ENCODE results near the gene SPON2. TPM values are rescaled to one million over a fixed set of nuclear protein-coding genes. Genes with fewer than 3 reads are reported as not detected.
A peak's percentile ranks its signal among the peaks of the same experiment; 100 is the strongest.

The SPON2 gene
- total RNA-seq, 1 experiment from 2014 or later = 3.1 TPM

GRCh38 chr4:1168191-1169101 is 3.9 kb downstream of the SPON2 start:
- TF ChIP-seq, protein P1, sequence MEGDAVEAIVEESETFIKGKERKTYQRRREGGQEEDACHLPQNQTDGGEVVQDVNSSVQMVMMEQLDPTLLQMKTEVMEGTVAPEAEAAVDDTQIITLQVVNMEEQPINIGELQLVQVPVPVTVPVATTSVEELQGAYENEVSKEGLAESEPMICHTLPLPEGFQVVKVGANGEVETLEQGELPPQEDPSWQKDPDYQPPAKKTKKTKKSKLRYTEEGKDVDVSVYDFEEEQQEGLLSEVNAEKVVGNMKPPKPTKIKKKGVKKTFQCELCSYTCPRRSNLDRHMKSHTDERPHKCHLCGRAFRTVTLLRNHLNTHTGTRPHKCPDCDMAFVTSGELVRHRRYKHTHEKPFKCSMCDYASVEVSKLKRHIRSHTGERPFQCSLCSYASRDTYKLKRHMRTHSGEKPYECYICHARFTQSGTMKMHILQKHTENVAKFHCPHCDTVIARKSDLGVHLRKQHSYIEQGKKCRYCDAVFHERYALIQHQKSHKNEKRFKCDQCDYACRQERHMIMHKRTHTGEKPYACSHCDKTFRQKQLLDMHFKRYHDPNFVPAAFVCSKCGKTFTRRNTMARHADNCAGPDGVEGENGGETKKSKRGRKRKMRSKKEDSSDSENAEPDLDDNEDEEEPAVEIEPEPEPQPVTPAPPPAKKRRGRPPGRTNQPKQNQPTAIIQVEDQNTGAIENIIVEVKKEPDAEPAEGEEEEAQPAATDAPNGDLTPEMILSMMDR (IDR thresholded peaks at IDR 0.05; ENCODE audit: insufficient read depth in 1 of 2, low read depth in 1 of 2, low read length in 1 of 2, severe bottlenecking in 1 of 2, unreplicated experiment in 1 of 2) = no peak
- no peaks in the 10 kb centered on the region for H3K9me3 Mint-ChIP-seq (ENCODE audit: unreplicated experiment)
- H3K4me3 ChIP-seq (ENCODE audit: low read depth, low read length) = peak overlapping the region; percentile 52; the same call in 1 of the 2 replicates

GRCh38 chr4:1167244-1167949 is 5.0 kb downstream of the SPON2 start:
- no peak overlapping the region for H3K27ac Mint-ChIP-seq (ENCODE audit: unreplicated experiment)
- Histone ChIP-seq H3K9me3 (no peaks in the 10 kb centered on the region), H3K4me1 (0 out of 2 replicates have a peak, but pooled peaks cover 2% of the 10 kb centered on the region), H3K4me3 (ENCODE audit: low read depth, low read length) (peak overlapping the region; percentile 52), H3K36me3 (ENCODE audit: control insufficient read depth, insufficient read depth, low read length) (no peaks in the 10 kb centered on the region), H3K27me3 (replicated peaks; ENCODE audit: control insufficient read depth, insufficient read depth, low read length) (no peaks in the 10 kb centered on the region)
- H3K4me3 Mint-ChIP-seq (ENCODE audit: unreplicated experiment) = peak overlapping the region; percentile 72
- CTCF ChIA-PET = no interaction called here
- peaks cover 4% of the 10 kb centered on the region for H3K36me3 Mint-ChIP-seq (ENCODE audit: insufficient read depth, unreplicated experiment)
- peak; percentile 85 to 86 for DNase-seq
- POLR2A ChIA-PET = no interaction called here
- H3K9me3 Mint-ChIP-seq (ENCODE audit: unreplicated experiment) = no peaks in the 10 kb centered on the region
- BruUV-seq (replicated peaks) = TSS peak; percentile 87
- peaks cover 2% of the 10 kb centered on the region for H3K27me3 Mint-ChIP-seq (ENCODE audit: insufficient read depth, unreplicated experiment)
- TF ChIP-seq, protein P1 (IDR thresholded peaks at IDR 0.05; ENCODE audit: insufficient read depth in 1 of 2, low read depth in 1 of 2, low read length in 1 of 2, severe bottlenecking in 1 of 2, unreplicated experiment in 1 of 2) = peak; percentile 90 to 95
- peaks cover 7% of the 10 kb centered on the region for H3K4me1 Mint-ChIP-seq (ENCODE audit: low read depth, unreplicated experiment)
- intact Hi-C loops (cut with micrococcal nuclease; ENCODE audit: unreplicated experiment) = loop anchor here (5.0 kb wide), 1 partner anchor 40 kb away; no protein-coding TSS in a partner anchor

More at GRCh38 chr4:1168191-1169101, 3.9 kb downstream of the SPON2 start:
- Histone ChIP-seq H3K27me3 (replicated peaks; ENCODE audit: control insufficient read depth, insufficient read depth, low read length) (no peaks in the 10 kb centered on the region), H3K4me1 (peaks cover 9% of the 10 kb centered on the region), H3K9me3 (no peaks in the 10 kb centered on the region), H3K36me3 (ENCODE audit: control insufficient read depth, insufficient read depth, low read length) (no peaks in the 10 kb centered on the region)
- ChIA-PET CTCF (interaction anchor here (0.6 kb wide), 2 partner anchors 16 to 25 kb away, joined by 4 to 6 read pairs; no protein-coding TSS in a partner anchor), POLR2A (no interaction called here)
- H3K36me3 Mint-ChIP-seq (ENCODE audit: insufficient read depth, unreplicated experiment) = peaks cover 4% of the 10 kb centered on the region
- peak overlapping the region; percentile 74 for H3K27ac Mint-ChIP-seq (ENCODE audit: unreplicated experiment)
- DNase-seq = no peak
- BruUV-seq (replicated peaks) = no TSS peak
- H3K4me3 Mint-ChIP-seq (ENCODE audit: unreplicated experiment) = peak overlapping the region; percentile 72
- peaks cover 2% of the 10 kb centered on the region for H3K27me3 Mint-ChIP-seq (ENCODE audit: insufficient read depth, unreplicated experiment)
- intact Hi-C loops (cut with micrococcal nuclease; ENCODE audit: unreplicated experiment) = loop anchor here (5.0 kb wide), 1 partner anchor 39 kb away; no protein-coding TSS in a partner anchor
- H3K4me1 Mint-ChIP-seq (ENCODE audit: low read depth, unreplicated experiment) = peaks cover 2% of the 10 kb centered on the region
